Germinal center (tissue), 1 donor: Measurements from ENCODE around the gene FRMPD4.

Experiments
- DNase-seq: peaks from one replicate; pipeline ENCODE4 v3.0.0; 2012; ENCODE audit warnings: mixed read lengths, low spot score

The FRMPD4 gene

DNA sequence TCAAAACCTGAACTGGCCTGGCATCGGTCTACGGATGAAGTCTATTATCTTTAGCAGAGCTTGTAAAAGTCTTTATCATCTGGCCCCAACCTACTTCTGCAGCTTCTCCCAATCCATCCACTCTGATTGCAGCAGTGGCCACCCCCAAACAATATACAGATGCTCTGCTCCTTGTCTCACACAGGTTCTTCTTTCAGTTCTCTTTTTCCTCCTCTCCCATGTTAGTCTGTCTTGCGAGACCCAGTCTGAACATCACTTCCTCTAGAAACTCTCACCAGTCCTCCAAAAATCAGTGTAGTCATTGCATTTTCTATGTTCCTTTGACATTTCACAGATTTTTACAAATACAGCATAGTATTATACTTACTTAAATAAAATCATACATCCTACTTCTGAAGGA lies 163.0 kb downstream of the FRMPD4 start:
- DNase-seq: no peak

DNA sequence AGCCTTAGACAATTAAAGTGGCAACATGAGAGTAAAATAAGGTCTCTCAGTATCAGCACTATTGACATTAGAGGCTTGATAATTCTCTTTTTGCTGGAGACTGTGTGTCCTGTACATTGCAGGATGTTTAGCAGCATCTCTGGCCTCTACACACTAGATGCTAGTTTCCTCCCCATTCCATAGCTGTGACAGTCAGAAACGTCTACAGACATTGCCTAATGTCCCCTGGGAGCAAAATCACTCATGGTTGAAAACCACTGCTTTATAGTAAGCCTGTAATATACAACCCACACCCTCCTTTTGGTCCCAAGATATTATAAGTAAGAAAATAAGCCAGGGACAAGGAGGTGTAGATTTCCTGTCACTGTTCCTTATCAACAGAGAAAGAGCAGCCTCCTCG lies 166.0 kb downstream of the FRMPD4 start:
- DNase-seq: no peak

DNA sequence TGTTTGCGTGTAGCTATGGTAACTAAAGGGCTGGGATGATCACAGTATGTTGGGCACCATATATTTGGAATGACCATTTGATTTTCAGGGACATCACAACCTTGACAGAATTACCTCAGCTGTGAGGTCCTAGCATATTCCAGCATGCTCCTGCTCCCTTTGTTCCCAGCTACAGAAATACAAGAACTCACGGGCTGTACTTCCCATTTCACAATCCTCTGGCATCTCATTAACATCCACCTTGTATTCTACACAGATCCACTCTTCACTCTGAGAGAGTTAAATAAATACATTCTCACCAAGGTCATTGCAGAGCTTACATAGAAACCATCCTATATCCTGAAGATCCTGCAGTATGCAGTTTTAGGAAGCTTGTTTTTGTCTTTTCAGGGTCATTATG lies 169.7 kb downstream of the FRMPD4 start:
- DNase-seq: no peak

DNA sequence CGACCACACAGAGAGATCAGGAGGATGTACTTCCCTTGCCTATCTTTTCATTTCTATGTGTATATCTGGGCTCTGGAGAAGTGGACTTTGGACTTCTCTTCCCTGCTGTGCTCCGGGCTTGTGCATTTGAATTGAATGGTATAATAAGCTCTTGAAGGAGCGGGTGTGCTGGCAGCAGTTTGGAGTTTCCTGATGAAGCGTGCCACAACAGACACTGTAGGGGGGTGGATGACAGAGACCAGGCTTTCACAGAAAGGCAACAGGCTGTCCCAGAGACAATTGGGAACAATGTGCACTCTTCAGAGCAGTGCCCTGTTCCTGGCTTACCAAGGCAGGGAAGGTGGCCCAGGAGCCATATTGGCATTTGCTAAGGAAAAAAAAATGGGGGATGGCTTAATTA lies 170.1 kb downstream of the FRMPD4 start:
- no peak for DNase-seq

DNA sequence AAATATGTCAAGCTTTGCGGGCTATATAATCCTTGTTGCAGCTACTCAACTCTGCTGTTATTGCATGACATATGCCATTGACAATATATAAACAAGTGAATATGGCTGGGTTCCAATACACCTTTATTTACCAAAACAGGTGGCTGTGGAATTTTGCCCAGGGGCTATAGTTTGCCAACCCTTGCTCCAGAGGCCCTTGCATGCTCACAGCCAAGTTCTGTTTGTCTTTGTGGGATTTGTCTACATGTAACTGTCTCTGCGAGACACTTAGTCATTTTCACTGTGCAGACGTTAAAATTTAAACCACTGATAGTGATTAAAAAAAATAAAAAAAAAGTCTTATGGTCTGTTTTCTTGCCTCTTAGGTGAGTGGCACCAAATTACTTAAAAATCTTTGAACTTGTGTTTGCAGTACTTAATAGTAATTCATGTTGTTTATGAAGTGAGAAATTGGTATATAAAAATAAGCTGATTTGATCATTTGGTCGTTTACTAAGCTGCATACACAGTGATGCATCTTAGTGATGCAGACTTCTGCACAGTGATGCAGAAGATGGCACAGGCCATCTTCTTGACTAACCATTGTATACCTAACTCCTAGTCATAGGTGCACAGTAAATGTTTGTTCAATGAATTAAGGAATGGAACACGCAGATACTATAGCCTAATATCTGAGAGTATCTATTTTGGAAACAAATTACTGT lies 170.9 kb downstream of the FRMPD4 start:
- DNase-seq: no peak

DNA sequence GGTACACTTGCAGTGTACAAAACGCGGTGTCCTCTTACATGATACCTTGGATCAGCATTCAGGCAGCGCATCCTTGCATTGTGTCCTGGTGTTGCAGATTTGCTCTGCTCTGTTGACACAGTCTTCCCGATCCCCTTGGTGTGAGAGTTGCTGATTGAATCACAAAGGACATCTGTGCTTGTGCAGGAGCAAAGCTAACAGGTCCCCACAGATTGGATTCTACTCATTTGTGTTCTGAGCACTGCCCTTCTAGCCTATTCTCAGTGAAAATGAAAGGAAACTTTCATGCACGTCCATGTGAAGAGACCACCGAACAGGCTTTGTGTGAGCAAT lies 171.4 kb downstream of the FRMPD4 start:
- no peak for DNase-seq

DNA sequence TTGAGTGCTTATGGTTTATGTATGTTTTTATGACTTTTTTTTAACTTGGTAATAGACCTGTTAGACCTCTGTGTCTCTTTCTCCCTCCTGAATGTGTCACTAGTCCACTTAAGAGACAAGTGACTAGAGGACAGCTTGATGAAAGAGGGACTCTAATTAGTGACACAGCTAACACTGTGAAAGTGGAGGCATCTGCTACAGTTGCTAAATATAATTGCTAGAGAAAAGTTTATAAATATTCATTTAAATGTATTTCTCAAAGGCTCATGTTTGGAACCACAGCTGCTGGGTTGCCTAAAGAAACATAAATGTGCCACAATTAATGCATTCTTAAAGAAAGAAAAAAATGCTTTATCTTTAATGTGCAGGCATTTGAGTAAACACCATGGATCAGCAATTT lies 176.4 kb downstream of the FRMPD4 start:
- no peak for DNase-seq

DNA sequence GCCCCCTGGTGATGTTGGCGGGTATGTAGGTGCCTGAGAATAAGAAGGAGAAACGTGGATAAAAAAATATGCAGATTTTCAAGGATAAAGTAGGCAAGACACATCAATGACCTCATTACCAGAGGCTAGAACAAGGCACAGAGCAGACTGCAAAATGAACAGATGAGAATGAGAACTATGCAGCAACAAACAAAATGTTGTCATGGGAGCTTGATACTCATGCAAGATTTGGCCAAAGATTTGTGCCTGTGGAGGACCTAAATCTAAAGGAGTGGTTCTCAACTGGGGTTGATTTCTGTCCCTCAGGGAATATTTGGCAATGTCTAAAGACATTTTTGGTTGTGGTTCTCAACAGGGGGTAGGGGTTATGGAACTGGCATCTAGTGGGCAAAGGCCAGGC lies 177.3 kb downstream of the FRMPD4 start:
- DNase-seq: no peak

DNA sequence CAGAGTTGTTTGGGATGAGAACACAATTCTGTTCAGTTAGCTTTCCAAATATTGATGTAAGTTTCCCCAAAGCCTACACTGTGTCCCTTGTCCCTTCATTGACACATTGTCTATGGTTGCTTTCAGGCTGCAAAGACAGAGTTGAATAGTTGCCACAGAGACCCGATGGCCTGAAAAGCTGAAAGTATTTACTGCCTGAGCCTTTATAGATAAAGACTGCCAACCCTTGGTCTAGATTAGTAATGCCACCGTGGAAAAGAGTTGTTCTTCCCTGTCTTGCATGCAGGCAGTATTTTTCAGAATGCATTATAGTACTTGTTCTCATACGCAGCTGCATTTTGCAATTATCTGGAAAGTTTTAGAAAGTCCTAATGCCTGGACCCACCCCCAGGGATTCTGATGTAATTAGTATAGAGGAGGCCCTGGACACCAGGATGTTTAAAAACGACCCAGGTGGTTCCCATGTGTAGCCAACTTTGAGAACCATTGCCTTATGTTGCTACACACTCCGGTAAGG lies 180.8 kb downstream of the FRMPD4 start:
- DNase-seq: no peak

DNA sequence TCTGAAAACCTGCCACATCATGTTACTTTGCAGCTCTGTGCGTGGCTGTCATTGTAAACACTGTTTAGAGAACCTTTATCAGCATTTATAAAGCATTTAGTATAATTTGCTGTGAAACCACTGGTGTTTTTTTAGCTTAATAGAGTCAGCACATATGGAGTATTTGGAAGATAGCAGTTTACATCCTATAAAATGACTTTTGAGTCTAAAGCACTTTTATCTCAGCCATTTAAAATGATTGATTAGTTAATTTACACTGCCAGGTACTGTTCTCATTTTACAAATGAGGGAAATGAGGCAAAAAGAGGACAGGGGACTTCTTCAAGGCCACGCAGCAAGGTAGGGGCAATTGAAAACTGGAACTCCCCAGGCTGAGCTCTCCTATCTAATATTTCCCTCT lies 181.7 kb downstream of the FRMPD4 start:
- no peak for DNase-seq

DNA sequence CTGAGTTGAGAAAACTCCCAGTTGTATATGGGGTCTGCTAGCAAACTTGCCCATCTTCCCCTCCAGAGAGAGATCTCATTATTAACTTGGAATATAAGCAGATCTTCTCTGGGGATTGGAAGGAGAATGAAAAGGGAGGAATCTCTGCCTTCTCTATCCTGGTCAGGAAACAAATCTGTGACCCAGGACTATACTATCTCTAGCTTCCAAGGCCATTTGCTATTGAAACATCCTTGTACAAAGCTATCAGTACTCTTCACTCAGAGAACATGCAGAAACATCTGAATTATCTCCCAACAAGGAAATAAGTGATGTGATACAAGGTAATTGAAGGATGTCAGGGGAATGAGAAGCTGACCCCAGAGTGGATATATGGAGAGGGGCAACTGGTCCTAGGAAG lies 183.8 kb downstream of the FRMPD4 start:
- DNase-seq: no peak

DNA sequence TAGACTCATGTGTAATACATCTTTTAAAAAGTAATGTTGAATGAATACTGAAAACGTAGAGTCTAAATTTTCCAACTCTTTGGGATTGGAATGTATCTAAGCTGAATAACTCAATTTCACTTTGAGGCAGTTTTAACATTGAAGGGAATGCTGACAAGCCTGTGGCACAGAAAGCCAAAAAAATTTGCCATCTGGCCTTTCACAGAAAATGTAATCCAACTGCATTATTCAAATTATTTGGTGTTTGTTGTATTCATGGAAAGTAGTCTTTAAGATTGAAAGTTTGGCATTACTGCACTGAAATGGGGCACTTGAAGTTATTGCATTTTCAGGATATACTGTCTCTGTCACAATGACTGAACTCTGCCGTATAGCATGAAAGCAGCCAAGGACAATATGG lies 186.9 kb downstream of the FRMPD4 start:
- DNase-seq: no peak

DNA sequence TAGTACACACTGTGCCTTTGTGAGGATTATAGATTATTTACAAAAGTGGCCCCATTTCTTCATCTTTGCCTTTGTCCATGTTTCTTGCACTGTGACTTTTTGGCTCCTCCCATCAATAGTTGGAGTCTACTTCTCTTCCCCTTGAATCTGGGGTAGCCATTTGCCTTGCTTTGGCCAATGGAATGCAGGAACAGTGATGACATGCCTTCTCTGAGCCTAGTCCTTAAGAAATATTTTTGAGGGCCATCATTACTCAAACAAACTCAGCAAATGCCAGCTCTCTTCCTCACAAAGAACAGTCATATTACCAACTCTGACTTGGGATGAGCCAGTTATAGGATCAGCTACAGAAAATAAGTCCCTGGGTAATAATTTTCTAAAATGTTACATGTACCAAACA lies 189.6 kb downstream of the FRMPD4 start:
- no peak for DNase-seq

DNA sequence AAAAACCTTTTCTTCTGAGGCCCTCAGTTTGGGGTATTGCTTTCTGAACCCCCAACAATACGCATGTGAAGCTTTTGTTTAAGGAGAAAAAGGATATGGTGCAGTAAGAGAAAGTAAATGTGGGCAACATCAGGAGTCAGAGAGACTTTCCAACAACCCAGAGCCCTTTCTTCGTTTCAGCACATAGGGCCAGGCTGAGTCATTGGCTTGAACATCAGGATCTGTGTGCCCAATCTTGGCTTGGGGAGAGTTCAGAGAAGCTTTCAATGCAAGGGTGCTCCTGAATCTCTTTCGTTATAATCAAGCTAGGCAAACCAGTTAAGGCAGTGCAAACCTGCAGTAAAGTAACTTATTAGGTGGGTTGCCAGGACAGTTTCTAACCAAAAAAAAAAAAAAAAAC lies 191.2 kb downstream of the FRMPD4 start:
- no peak for DNase-seq

DNA sequence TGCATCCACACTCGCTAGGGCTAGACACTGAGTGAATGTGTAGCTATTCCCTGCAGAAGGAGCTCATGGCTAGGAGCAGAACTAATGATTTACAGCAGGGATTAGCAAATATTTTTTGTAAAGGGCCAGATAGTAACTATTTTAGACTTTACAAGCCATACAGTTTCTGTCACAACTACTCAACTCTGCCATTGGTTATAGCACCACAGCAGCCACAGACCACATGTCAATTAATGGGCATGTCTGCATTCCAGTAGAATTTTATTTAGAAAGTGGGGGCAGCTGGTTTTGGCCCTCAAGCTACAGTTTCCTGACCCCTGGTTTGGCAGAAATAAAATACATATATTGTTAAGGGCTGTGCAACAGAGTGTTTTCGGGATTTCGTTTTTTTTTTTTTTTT lies 192.6 kb downstream of the FRMPD4 start:
- DNase-seq: no peak

DNA sequence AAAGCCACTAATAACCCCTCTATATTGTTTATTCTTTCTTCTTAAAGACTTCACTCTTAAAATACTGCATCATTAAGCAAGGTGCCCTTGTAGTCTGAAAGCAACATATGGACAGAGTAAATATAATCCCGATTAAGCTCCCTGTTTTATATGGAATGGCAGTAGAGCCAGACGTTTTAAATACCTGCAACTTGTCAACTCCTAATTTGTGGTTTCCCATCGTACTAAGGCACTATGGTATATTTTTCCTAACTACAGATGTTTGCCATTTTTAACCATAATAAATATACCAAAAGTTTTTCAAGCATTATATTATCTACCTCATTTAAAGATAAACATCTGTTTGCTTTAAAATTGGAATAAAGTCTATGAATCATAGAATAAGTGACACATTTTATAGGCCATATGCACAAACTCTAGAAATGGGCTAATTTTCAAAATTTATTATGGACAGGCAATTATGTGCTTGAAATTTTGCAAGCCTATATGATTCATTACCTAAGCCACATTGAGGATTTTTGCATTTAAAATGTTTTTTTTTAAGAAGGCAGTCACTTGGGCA lies 194.6 kb downstream of the FRMPD4 start:
- DNase-seq: no peak

DNA sequence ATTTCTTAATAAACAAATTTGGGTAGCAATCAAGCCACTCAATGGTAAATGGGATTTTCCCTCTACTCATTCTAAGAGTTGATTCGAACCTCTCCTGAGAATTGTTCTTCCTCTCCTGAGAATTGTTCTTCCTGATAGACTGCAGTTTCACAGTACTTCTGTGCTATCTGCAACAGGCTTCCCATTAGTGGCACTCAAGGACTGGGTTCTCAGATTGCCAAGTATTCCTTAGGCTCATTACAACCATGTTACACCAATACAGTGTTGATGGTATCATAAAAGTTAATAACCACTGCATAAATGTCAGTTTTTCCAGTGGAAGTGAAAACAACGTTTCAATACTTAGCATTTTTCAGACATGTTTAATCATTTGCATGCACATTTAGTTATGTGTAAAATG lies 201.6 kb downstream of the FRMPD4 start:
- DNase-seq: no peak

DNA sequence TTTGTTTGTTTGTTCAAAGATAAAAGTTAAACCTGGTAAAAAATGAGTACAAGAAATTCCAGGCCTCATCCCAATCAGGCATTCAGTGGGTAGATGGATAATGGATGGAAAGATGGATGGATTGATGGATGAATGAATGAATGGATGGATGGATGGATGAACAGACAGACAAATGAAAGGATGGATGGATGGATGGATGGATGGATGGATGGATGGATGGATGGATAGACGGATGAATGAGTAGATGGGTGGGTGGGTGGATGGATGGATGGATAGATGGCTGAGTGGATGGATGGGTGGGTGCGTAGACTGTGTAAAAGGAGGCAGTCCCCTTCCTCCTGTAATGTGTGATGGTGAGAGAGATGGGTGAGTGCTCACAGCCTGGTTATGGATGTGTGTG lies 206.7 kb downstream of the FRMPD4 start:
- DNase-seq: no peak

DNA sequence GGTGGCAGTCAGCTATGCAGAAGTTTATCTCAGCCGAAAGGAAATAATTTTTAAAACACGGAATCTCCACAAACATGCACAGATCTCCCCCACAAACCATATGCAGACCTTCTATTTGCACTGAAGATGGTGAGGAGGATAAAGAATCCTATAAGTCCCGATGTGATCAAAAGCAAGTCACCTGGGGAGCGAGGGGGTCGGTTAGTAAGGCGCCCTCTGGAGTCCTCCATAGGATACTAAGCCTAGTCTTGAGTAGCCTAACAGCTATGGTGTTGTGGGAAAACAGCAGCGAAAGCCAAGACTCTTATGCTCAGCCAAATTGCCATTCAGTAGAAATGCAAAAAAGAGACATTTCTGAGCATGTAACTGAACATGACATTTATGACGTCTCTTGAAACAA lies 210.9 kb downstream of the FRMPD4 start:
- DNase-seq: no peak

DNA sequence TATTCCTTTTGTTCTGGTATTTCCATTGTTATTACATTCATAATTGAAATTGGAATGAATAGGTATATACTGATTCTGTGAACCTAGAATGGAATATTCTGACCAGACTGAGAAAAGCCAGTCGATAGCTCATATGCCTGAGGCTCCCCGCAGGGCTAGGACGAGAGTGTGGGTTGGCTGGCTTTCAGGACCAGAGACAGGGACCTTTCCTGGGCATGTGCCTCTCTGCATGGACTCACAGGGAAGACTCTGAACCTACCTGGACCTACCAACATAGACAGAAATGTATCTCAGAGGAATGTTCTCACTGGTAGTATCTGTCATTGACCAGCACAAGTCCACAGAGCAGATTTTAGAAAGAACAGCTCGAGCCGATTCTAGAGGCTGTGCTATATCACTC lies 214.6 kb downstream of the FRMPD4 start:
- no peak for DNase-seq

DNA sequence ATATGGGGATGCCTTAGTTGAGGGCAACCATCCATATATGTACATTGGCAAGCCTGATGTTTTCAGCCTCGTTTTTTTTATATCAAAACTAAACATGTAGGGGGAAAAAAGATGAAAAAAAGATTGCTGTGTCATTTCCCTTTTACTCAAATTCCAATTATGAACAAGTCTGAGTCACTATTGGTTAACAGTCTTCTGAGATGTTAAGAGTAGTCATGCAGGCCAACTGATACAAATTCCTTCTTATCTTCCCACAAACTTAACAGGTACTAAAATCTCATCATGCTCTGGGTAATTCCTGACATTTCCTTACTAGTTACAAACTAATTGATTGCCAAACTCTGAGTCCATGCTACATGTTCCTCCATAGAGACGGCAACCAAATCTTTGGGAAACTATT lies 222.1 kb downstream of the FRMPD4 start:
- no peak for DNase-seq

DNA sequence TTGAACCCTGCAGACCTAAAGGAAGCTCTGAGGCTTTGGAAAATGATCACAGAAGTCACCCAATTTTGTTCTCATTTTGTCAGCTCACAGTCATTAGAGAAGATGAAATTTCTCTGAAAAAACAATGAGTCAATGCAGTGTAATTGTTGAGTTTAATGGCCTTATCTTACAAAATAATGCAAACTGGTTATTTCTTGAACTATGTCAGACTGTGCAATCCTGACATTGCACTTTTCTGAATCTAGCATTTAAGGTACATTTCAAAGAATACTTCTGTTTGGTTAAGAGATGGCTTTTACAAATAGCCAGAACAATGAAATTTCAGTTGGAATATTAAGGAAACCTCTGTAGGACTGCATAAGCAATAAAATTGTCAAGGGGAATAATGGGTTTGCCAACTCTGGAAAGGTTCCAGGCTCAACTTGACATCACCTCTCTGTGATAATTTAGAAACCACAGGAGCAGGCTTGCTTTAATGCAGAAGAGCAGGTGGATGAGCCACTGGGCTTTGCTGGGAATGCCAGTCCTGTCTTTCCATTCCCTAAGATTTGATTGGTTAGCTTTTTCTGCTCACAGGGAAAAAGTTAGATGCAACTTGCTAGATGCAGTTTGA lies 222.8 kb downstream of the FRMPD4 start:
- no peak for DNase-seq

DNA sequence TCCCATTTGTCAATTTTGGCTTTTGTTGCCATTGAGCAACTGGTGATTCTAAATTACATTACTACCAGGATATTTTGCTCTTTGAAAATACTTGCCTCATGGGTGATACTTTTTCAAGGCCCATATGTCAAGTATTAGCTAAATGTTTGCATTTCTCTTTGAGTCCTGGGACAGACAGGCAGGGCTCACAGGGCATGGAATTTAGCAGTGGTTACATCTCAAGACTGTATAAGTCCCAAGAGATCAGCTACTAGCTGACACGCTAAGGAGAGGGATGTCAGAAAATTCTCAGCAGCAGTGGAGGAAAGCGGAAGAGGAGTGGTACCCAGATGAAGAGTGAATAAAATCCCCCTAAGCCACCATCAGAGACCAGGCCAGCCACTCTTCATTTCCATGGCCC lies 224.9 kb downstream of the FRMPD4 start:
- DNase-seq: no peak

DNA sequence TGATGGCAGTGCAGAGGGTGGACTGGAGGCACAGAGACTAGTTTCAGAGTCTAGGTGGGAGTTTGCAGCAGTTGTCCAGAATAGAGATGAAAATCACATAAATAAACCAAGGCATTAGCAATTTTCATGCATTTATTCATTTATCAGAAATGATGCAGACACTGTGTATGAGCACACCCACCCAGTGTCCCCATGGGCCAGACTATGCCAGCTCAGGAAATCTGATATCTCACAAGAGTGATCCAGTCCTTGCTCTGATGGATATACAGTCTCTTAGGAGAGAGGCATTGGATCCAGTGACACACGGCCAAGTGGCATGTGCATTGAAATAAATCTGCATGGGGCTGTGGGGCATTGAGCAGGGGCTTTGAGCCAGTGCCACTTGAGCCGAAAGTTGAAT lies 228.2 kb downstream of the FRMPD4 start:
- no peak for DNase-seq
